HG03520 (cell line): Measurements from ENCODE around the gene COL1A2.

Source experiments
- ATAC-seq: cut with Tn5 transposase; IDR thresholded peaks from one replicate; pipeline ENCODE4 v1.9.1; 2021; ENCODE audit warnings: mild to moderate bottlenecking, moderate library complexity; ENCODE audit not compliant: unreplicated experiment

The COL1A2 gene

DNA sequence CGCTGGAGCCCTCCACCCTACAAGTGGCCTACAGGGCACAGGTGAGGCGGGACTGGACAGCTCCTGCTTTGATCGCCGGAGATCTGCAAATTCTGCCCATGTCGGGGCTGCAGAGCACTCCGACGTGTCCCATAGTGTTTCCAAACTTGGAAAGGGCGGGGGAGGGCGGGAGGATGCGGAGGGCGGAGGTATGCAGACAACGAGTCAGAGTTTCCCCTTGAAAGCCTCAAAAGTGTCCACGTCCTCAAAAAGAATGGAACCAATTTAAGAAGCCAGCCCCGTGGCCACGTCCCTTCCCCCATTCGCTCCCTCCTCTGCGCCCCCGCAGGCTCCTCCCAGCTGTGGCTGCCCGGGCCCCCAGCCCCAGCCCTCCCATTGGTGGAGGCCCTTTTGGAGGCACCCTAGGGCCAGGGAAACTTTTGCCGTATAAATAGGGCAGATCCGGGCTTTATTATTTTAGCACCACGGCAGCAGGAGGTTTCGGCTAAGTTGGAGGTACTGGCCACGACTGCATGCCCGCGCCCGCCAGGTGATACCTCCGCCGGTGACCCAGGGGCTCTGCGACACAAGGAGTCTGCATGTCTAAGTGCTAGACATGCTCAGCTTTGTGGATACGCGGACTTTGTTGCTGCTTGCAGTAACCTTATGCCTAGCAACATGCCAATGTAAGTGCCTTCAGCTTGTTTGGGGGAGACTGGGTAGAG lies at the start of gene COL1A2:
Gene COL1A2, plus strand, starts transcription at position 459 of the 704 bp plus-strand sequence. Its CDS starts 137 bp downstream, at position 596.
- ATAC-seq: no peak

DNA sequence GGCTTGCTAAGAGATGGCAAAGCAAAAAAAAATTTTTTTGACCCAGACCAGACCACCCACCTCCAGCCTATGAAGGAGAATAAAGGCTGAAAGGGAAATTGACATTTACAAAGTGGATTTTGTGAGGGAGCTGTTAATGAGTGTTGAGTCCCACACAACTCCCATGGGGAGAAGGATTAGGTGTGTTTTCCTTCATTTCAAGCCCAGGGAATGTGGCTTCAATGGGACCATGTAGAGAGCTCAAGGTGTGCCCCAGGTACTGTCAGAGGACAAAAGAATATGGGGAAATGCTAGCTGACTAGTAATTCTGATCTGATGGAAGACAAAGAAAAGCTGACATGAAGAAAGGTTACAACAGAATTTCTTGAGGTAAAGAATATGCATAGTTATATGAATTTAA lies 48.8 kb upstream of the COL1A2 start:
- ATAC-seq: no peak

DNA sequence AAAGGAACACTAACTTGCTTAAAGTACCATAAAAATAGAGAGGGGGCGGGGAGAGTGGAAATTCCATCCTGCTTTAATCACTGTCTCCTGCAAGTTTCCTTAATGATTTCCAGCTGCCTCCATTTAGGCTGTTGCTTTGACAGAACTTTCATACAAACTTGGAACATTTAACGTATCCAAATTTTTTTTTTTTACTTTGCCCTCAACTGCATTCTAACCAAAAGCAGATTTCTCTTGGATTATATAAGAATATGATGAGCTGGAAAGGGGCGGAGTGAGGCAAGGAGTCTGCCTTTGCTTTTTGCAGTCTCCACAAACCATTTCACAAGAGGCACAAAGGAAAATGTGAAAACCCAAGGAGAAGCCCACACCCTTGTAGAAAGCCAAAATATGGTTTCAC lies 46.6 kb upstream of the COL1A2 start:
- ATAC-seq: no peak

DNA sequence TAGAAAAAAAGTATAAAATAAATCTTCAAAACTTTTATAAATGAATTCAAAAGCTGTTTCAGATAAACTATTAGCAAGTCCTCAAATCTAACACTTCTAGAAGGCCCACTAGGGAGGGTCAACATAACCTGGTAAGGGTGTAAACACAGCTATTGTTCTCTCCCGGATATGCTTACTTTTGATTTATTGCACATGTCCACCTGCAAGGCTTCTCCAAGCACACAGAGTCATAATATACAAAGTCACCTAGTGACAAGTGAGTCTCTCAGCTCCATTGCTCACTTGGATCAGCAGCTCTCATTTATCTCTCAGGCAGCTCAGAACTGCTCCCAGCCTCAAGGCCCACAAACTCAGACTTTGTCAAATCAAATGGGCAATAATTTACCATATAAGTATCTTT lies 44.0 kb upstream of the COL1A2 start:
- no peak for ATAC-seq

DNA sequence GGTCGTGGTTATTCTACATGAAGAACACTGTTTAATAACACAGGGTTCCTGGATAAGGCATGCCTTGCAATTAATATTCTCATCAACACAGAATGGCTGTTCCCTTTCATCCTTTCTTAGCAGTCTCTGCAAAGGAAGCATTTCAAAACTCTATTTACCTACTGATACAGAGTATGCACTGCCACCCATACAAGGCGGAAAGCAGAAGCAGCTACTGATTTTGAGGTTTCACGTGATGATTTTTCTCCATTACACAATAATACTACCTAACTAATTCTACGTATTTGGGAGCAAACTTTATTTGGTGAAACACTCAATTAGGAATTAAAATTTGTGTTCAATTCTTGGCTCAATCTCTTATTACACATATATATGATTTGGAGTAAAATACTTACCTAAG lies 43.0 kb upstream of the COL1A2 start:
- no peak for ATAC-seq

DNA sequence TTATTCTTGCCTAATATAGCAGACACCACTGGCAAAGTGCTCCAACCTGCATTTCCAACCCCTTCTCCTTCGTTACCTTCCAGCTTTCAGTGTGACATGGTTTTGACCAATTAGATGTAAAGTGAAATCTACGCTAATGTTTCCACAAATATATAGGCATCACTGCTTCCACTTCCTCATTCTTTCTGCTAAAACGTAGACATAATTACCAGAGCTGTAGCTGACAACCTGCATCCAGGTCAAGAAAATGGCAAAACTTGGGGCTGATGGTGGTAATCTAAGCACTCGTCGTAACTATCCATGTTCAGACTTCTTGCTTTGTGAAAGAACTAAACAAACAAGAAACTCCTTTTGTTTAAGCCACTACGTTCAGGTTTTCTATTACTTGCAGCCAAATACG lies 41.8 kb upstream of the COL1A2 start:
- no peak for ATAC-seq

DNA sequence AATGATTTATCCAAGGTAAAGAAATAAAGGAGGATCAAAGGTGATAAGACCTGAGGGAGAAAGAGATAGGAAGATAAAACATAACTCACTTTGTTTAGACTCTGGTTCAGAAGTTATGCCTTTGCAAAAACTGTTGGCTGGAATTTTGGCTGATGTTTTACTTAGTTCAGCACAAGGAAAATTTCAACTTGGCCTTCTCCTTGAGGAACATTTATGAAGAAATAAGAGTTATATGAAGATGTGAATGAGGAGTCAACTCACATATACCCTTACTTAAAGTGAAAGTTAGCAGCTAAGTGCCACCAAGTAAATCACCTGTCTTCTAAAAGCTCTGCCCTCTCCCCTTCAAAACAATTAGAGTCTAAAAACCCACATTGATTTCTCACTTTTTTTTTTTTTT lies 39.7 kb upstream of the COL1A2 start:
- ATAC-seq: no peak

DNA sequence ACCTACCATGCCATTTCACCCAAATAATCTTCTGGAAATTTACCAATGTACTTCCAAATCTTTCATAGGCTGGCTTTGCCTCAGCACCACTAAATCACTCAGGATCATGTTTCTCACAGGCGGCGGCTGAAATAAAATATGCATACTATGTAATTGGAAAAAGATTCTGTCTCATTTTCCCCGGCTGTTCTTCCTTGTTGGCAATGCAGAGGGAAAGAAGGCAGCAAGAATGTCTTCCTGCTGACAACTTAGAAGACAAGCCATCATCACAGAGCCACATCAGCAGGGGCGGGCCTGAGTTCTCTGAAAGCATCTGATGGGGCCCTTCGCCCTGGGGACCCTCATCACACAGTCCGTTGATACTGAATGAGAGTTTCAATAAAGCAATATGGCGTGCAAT lies 39.2 kb upstream of the COL1A2 start:
- no peak for ATAC-seq

DNA sequence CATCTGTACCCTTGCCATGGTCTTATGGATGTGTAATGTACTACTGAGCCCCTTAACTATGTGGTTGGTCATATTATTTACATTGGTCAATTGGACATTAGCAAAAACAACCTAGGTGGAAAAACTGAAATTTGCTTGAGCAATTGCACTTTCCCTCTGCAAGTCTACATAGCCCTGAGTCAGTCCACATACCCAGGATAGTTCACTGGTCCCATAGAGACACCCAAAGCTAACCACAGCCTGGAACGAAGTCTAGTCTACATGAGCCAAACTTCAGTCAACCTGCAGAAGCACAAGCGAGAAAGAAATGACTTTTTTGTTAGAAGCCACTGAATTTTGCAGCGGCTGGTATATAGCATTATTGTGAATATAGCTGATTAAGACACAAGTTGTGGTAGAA lies 37.6 kb upstream of the COL1A2 start:
- no peak for ATAC-seq

DNA sequence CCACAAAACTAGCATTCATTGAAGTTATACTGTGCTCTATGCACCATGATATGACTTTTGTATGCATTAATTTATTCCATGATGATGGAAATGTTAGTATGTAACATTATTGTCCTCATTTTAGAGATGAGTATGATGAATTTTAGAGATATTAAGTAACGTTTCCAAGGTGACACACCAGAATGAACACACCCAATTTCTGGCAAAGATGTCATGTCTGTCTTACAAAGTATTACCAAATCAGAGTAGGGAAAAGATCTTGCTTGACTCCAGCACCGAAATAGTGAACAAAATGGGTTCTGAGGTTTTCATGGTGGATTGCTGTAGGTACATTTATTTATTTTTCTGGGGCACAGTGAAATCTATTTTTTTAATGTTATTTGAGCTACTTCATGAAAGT lies 33.8 kb upstream of the COL1A2 start:
- ATAC-seq: no peak

DNA sequence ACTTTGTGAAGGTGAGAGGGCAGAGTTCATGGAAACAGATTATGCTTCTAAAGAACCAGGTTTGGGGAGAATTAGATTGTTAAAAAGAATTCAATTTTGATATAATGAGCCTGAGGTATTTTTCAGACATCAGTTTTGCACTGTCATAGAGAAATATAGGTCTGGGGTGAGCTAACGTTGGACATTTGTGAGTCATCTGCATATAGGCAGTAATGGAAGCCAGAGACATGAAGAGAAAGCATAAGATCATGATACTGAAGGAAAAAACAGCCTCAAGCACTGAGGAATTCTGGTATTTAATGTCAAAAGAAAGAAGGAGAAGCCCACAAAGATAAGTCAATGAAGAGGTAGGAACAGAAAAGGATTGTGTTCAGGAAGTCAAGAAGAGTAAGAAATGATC lies 32.4 kb upstream of the COL1A2 start:
- no peak for ATAC-seq

DNA sequence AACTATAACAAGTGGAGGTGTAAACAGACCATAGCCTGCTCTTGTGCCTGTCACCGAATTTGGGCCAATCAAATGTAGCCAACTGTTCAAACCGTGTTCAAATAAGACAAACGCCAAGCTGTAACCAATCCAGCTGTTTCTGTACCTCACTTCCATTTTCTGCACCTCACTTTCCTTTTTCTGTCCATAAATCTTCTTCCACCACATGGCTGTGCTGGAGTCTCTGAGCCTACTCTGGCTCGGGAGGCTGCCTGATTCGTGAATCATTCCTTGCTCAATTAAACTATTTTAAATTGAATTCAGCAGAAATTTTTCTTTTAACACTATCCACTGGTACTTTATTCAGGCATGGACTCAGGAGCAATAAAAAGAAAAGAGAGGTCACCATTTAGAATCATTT lies 29.9 kb upstream of the COL1A2 start:
- ATAC-seq: no peak

DNA sequence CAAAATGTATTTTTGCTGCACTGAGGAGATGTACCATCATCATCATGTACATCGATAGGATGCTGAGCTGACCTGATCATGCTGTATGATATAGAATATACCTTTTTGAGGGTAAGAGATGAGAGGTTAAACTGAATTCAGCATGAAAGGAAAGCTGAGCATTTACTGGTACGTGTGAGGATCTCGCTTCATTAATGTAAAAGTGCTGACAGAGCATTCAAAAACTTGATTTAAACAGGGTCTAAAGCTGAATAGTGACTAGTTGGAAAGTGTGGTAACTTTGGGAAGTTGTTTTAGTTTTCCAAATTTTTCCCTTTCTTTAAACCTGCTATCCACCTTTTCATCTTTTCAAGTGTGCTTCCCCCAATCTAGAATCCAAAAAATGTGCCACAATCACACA lies 28.5 kb upstream of the COL1A2 start:
- ATAC-seq: no peak

DNA sequence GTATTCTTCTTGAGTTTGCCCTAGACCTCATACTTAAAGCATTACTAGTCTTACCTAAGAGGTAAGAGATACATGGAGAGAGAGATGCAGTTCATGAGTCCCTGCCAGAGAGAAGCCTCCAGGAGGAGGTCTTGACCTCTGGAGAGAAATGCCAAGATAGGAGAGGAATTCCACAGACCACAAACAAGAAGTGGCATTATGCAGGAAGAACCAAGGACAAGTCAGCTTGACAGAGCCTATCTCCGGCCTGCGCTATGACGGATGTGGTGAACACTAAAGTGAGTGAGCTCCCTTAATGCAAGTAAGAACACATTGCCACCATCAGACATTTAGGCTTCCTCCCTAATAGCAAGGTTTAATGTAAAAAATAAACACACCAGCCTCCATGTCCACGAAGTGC lies 27.9 kb upstream of the COL1A2 start:
- no peak for ATAC-seq

DNA sequence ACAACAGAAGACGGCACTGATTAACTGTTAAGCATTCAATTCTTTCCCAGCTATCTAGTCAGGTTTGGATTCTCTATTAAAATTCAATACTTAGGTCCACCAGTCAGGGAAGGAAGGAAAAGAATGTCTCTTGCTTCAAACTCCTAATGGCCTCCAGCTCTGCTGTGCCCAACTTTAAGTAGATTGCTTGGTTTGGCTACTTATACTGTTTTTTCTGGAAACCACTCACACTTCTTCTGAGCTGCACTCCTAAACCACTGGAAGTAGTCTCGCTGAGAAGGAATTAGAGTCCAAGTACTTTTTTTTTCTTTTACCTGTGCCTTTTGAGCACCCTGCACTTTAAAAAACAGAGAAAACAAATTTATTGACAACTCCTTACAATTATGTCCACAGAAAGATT lies 26.7 kb upstream of the COL1A2 start:
- no peak for ATAC-seq

DNA sequence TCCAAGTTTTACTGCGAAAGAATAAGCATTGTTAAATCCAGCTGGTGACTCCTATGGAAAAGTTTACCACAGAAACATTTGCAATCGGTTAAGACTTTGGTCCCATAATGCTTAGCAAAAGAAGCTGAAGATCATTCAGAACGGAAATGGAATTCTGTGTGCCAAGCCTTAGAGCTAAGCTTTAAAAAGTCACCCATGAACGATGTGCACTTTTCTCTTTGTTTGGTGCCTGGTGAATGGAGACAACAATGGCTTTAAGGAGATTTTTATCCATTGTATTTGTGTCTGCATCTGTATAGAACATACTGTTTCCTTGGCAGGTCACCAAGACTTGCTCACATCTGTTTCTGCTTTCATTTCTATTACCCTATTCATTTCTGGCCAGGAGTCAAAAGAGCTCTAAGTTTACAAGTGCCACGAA lies 26.3 kb upstream of the COL1A2 start:
- no peak for ATAC-seq

DNA sequence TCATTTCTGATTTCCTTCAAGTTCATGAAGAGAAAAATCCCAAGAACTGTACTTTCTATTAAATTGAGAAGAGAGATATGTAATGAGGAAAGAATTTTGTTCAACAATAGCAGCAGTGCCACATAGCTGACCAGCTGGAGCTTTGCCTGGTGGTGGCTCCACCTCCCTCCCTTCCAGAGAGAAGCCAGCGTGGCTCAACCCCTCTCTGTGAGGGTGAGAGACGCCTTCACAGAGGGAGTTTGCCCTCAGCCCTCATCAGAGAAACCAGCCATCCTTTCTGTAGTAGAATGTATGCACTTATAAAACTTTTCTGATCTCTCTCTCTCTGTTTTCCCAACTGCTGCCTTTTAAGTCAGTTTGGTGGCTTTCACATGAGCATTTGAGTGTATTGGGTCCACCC lies 20.5 kb upstream of the COL1A2 start:
- ATAC-seq: no peak

DNA sequence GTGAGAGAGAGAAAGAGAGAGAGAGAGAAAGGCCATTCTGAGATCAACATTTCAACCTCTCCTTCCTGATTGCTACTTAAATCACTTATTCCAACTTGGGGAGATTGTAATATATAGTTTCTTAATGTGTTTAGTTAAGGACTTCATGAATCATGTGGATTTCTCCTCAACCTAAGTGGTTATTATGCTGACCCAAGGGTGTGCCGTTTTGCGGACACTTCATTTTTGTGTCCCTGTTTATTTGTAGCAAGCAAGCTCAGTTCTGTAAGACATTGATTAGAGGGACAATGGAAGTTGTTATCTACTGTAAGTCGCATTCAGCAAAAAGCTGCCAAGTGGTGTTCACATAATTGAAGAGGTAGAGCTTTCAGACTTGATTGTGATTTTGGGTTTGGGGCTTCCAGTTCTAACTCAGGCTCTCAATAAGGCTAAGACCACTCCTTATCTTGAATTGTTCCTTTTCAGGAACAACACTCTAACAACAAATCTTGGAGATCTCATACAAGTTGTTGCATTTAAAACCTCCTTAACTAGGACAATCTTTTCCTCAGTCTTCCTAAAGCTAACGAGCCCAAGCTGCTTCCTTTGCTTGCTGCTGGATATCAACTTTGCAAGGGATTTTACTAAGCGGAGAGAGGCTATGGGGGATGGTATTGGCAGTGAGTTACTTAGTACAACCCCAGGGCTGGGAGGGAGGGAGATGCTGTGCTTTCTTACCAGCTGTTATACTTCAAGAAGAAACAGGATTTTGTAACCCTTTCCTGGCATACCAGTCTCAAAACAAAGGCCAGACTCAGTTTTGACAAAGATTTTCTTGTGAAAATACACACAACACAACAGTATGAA lies 19.8 kb upstream of the COL1A2 start:
- ATAC-seq: no peak

DNA sequence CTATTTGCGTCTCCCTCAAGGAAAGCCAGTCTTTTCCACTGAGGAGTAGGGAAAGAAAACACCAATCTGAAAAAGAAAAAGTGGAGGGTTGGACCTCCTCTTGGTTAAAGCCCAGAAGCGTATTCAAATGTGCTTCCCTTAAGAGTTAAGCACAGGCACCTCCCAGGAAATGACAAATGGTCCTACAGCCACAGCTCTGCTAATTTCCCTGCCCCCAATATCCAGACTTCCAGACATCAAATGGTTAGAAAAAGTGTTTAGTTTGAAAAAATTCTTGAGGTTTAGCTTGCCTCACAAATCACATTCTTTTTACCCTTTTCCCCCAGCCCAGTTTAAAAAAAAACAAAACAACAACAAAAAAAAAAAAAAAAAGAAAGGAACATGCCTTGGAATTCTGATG lies 19.0 kb upstream of the COL1A2 start:
- no peak for ATAC-seq

DNA sequence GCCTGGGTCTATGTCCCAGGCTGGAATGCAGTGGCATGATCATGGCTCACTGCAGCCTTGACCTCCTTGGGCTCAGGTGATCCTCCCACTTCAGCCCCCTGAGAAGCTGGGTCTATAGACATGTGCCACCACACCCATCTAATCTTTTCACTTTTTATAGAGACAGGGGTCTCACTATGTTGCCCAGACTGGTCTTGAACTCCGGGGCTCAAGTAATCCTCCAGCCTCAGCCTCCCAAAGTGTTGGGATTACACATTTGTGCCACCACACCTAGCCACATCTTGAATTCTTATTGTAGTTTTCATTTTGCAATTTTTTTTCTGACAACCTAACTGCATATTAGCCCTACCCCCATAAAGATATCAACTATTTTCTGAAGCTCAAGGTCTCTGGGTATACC lies 18.4 kb upstream of the COL1A2 start:
- ATAC-seq: no peak

DNA sequence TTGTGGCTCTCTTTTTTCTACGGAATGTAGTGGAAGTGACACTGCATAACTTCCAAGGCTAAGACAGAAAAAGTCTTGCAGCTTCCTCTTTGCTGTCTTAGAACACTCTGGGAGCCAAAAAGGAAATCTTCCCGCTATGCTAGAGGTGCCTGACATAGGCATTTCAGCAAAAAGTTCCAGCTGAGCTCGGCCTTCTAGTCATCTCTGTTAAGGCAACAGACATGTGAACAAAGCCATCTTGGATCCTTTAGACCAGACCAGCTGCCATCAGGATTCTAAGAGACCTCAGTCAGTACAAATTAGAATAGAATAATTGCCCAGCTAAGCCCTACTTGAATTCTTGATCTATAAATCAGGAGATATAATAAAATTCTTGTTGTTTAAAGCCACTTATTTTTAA lies 16.3 kb upstream of the COL1A2 start:
- ATAC-seq: no peak

DNA sequence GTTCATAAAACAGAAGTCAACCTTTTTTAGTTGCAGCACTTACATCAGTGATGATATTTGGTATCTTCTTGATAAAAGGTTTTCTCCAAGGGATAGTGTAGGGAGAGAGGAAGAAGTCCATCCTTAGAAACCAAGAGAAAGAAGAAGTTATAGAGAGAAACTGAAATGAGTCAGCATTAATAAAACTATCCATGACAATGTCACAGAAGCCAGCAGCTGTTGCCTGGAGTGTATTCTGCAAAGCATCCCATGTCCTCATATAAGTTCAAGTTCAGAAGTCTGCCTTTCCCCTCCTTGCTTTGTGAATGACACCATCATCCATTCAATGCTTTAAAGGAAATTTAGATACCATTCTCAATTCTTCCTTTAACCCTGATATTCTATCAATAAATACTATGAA lies 14.4 kb upstream of the COL1A2 start:
- no peak for ATAC-seq

DNA sequence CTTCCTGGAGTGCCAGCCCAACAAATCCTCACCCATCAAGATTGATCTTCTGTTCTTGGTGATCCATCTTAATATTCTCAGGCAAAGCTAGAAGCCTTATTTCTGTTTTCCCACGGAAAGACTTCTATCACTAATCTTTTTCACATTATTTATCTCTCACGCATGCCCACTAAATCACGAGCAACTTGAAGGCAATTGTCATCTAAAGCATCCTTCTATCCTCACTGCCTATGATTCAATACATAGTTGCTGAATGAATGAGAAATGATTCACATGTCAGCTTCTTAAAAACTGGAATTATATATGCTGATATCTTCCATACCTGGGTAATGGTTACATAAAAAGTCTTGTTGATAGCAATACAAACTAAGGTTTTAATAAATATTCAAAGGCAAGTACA lies 12.6 kb upstream of the COL1A2 start:
- no peak for ATAC-seq
